OCI-M2 (cell line): ENCODE results near the gene NGLY1.
A peak's percentile ranks its signal among the peaks of the same experiment; 100 is the strongest.

Source experiments
- DNase-seq: peaks from one replicate; lab custom pipeline; 2025; ENCODE audit not compliant: unreplicated experiment; lab: John Stamatoyannopoulos, UW

The NGLY1 gene

GRCh38 chr3:25783661-25784512 is 644 bp upstream of the NGLY1 start:
- DNase-seq, result peak; percentile 13

- DNase-seq, result no peak
Measured at GRCh38 chr3:25782636-25782937, 656 bp downstream of the NGLY1 start.

- no peak for DNase-seq
Measured at GRCh38 chr3:25781758-25782594, 1.3 kb downstream of the NGLY1 start.

- DNase-seq, result no peak
Measured at GRCh38 chr3:25781145-25781757, 2.0 kb downstream of the NGLY1 start.

GRCh38 chr3:25780618-25781017 is 2.6 kb downstream of the NGLY1 start:
- DNase-seq, result no peak

- no peak for DNase-seq
Measured at GRCh38 chr3:25775936-25776335, 7.3 kb downstream of the NGLY1 start.

GRCh38 chr3:25768851-25769250 is 14.4 kb downstream of the NGLY1 start:
- no peak for DNase-seq

GRCh38 chr3:25751725-25752124 is 31.5 kb downstream of the NGLY1 start:
- no peak for DNase-seq

GRCh38 chr3:25751048-25751447 is 32.2 kb downstream of the NGLY1 start:
- DNase-seq, result no peak

GRCh38 chr3:25749031-25749581 is 34.1 kb downstream of the NGLY1 start:
- DNase-seq, result no peak

GRCh38 chr3:25748189-25748588 is 35.1 kb downstream of the NGLY1 start:
- no peak for DNase-seq

- no peak for DNase-seq
Measured at GRCh38 chr3:25747033-25747432, 36.2 kb downstream of the NGLY1 start.

- no peak for DNase-seq
Measured at GRCh38 chr3:25744470-25744869, 38.8 kb downstream of the NGLY1 start.

- DNase-seq, result no peak
Measured at GRCh38 chr3:25728101-25728500, 55.1 kb downstream of the NGLY1 start.

GRCh38 chr3:25727316-25727715 is 55.9 kb downstream of the NGLY1 start:
- no peak for DNase-seq

- DNase-seq, result no peak
Measured at GRCh38 chr3:25725810-25726209, 57.4 kb downstream of the NGLY1 start.

GRCh38 chr3:25724948-25725645 is 58.1 kb downstream of the NGLY1 start:
- DNase-seq, result no peak

GRCh38 chr3:25723802-25724201 is 59.4 kb downstream of the NGLY1 start:
- DNase-seq, result no peak

- no peak for DNase-seq
Measured at GRCh38 chr3:25719321-25719720, 63.9 kb downstream of the NGLY1 start.

- DNase-seq, result no peak
Measured at GRCh38 chr3:25713341-25713985, 69.8 kb downstream of the NGLY1 start.
